ENCODE results near the gene INPP4A.

DNA sequence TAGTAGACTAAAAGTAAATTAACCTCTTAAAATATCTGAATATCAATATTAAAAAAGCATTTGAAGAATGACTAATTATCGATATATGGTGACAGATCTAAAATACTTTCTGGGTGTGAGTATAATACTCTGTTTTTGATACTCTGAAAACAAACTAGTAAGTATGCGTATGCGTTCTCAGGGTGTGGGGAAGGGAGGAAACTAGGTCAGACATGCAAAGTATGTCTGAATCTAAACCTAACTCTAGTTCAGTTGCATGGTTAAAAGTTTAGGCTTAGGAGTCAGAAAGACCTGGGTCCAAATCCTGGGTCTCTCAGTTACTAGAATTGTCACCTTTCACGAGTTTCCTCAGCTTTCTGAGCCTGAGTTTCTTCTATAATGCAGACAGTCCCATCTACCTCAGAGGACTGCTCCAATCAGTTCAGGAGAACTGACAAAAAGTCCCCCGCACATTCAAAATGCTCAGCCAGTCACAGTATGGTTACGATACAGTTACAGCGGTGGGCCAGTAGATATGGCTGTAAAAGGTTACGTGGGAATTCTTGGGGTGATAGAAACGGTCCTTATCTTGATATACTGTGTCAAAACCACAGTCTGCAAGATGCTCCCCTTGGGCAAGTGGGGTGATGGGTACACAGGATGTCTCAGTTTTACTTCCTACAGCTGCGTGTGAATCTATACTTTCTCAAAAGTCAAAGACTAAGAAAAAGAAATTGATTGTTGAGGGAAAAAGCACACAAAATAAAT lies 192.9 kb downstream of the INPP4A start:
- TF ChIP-seq, protein P1, sequence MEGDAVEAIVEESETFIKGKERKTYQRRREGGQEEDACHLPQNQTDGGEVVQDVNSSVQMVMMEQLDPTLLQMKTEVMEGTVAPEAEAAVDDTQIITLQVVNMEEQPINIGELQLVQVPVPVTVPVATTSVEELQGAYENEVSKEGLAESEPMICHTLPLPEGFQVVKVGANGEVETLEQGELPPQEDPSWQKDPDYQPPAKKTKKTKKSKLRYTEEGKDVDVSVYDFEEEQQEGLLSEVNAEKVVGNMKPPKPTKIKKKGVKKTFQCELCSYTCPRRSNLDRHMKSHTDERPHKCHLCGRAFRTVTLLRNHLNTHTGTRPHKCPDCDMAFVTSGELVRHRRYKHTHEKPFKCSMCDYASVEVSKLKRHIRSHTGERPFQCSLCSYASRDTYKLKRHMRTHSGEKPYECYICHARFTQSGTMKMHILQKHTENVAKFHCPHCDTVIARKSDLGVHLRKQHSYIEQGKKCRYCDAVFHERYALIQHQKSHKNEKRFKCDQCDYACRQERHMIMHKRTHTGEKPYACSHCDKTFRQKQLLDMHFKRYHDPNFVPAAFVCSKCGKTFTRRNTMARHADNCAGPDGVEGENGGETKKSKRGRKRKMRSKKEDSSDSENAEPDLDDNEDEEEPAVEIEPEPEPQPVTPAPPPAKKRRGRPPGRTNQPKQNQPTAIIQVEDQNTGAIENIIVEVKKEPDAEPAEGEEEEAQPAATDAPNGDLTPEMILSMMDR (IDR thresholded peaks at IDR 0.05): no peak
- TF ChIP-seq POLR2AphosphoS5 (IDR thresholded peaks at IDR 0.05) (no peak), POLR2A (IDR thresholded peaks at IDR 0.05) (no peak), EP300 (IDR thresholded peaks at IDR 0.05) (no peak)
